H9 (cell line): ENCODE measurements around the gene FLVCR2. TPM values are rescaled to one million over a fixed set of nuclear protein-coding genes. Genes with fewer than 3 reads are reported as not detected.

Experiments used
- DNase-seq: peaks from one replicate; pipeline ENCODE4 v3.0.0-alpha.2; 2017
- H2AFZ ChIP-seq: one replicate; pipeline ENCODE4 v1.6.1; 2013; ENCODE audit warnings: mild to moderate bottlenecking, low read length, control low read depth, moderate library complexity
- H2AK5ac ChIP-seq: 2 replicates; pipeline ENCODE4 v1.6.1; 2013; ENCODE audit warnings: low read length, control low read depth, mixed read lengths; ENCODE audit not compliant: insufficient read length
- H2BK120ac ChIP-seq: one replicate; pipeline ENCODE4 v1.6.1; 2013; ENCODE audit warnings: low read depth, mild to moderate bottlenecking, low read length, control low read depth, inconsistent platforms; ENCODE audit not compliant: poor library complexity, severe bottlenecking
- H2BK12ac ChIP-seq: 2 replicates; pipeline ENCODE4 v1.6.1; 2013; ENCODE audit warnings: low read length, control low read depth, mixed read lengths, low read depth; ENCODE audit not compliant: insufficient read length
- H2BK15ac ChIP-seq: 2 replicates; pipeline ENCODE4 v1.6.1; 2013; ENCODE audit warnings: low read depth, low read length, control low read depth
- H2BK20ac ChIP-seq: one replicate; pipeline ENCODE4 v1.6.1; 2013; ENCODE audit warnings: low read depth, mild to moderate bottlenecking, low read length, control low read depth, inconsistent platforms; ENCODE audit not compliant: poor library complexity, severe bottlenecking
- H2BK5ac ChIP-seq: 2 replicates; pipeline ENCODE4 v1.6.1; 2013; ENCODE audit warnings: low read length, control low read depth, mixed read lengths; ENCODE audit not compliant: insufficient read length
- H3K14ac ChIP-seq: 2 replicates; pipeline ENCODE4 v1.6.1; 2013; ENCODE audit warnings: low read length, control low read depth; ENCODE audit not compliant: insufficient read depth
- H3K18ac ChIP-seq: 2 replicates; pipeline ENCODE4 v1.6.1; 2013; ENCODE audit warnings: low read depth, mild to moderate bottlenecking, mixed read lengths, low read length, control low read depth; ENCODE audit not compliant: insufficient read length
- H3K23ac ChIP-seq: 2 replicates; pipeline ENCODE4 v1.6.1; 2013; ENCODE audit warnings: low read length, control low read depth, mixed read lengths, low read depth; ENCODE audit not compliant: insufficient read length
- H3K23me2 ChIP-seq: 2 replicates; pipeline ENCODE4 v1.6.1; 2013; ENCODE audit warnings: low read depth, mild to moderate bottlenecking, mixed read lengths, low read length, control low read depth; ENCODE audit not compliant: insufficient read length, poor library complexity, severe bottlenecking
- H3K27ac ChIP-seq: 2 replicates; pipeline ENCODE4 v1.5.1; 2013; ENCODE audit warnings: low read length, control low read depth, mixed read lengths, low read depth; ENCODE audit not compliant: insufficient read length
- H3K27me3 ChIP-seq: 2 replicates; pipeline ENCODE4 v1.6.1; 2013; ENCODE audit warnings: low read length, control low read depth, inconsistent platforms; ENCODE audit not compliant: insufficient read depth
- H3K4ac ChIP-seq: 2 replicates; pipeline ENCODE4 v1.6.1; 2013; ENCODE audit warnings: low read depth, mild to moderate bottlenecking, control low read depth, inconsistent platforms, low read length, moderate library complexity
- H3K4me1 ChIP-seq: 2 replicates; pipeline ENCODE4 v1.6.1; 2013; ENCODE audit warnings: low read length, control low read depth, inconsistent platforms; ENCODE audit not compliant: insufficient read depth
- H3K4me2 ChIP-seq: 2 replicates; pipeline ENCODE4 v1.6.1; 2013; ENCODE audit warnings: low read length, control low read depth, mixed read lengths; ENCODE audit not compliant: insufficient read length, insufficient read depth
- H3K56ac ChIP-seq: 2 replicates; pipeline ENCODE4 v1.6.1; 2013; ENCODE audit warnings: low read depth, mild to moderate bottlenecking, mixed read lengths, low read length, control low read depth; ENCODE audit not compliant: insufficient read length
- H3K79me1 ChIP-seq: 2 replicates; pipeline ENCODE4 v1.6.1; 2013; ENCODE audit warnings: low read depth, mild to moderate bottlenecking, moderate library complexity, low read length, control low read depth, inconsistent platforms; ENCODE audit not compliant: insufficient read depth, poor library complexity, severe bottlenecking
- H3K79me2 ChIP-seq: 2 replicates; pipeline ENCODE4 v1.6.1; 2013; ENCODE audit warnings: low read length, control low read depth, inconsistent platforms; ENCODE audit not compliant: insufficient read depth
- H3K9ac ChIP-seq: 2 replicates; pipeline ENCODE4 v1.6.1; 2013; ENCODE audit warnings: low read length, control low read depth, mixed read lengths; ENCODE audit not compliant: insufficient read length; ENCODE audit errors: extremely low read depth
- H3K9me3 ChIP-seq: one replicate; pipeline ENCODE4 v1.6.1; 2013; ENCODE audit warnings: low read depth, low read length, inconsistent platforms; ENCODE audit not compliant: control insufficient read depth
- H3T11ph ChIP-seq: one replicate; pipeline ENCODE4 v1.6.1; 2013; ENCODE audit warnings: mild to moderate bottlenecking, low read length, control low read depth, inconsistent platforms
- H4K20me1 ChIP-seq: one replicate; pipeline ENCODE4 v1.6.1; 2013; ENCODE audit not compliant: control insufficient read depth, insufficient read length, insufficient read depth
- H4K5ac ChIP-seq: 2 replicates; pipeline ENCODE4 v1.6.1; 2013; ENCODE audit warnings: low read depth, mild to moderate bottlenecking, mixed read lengths, low read length, control low read depth; ENCODE audit not compliant: insufficient read length
- H4K8ac ChIP-seq: replicated peaks from 2 replicates; pipeline ENCODE4 v1.6.1; 2013; ENCODE audit warnings: low read length, control low read depth, mixed read lengths, low read depth; ENCODE audit not compliant: insufficient read length
- H4K91ac ChIP-seq: 2 replicates; pipeline ENCODE4 v1.6.1; 2013; ENCODE audit warnings: low read depth, mild to moderate bottlenecking, moderate library complexity, mixed read lengths, low read length, control low read depth; ENCODE audit not compliant: insufficient read length
- H3K27ac Mint-ChIP-seq, 3 experiments: 2 replicates in 2 of 3; 3 replicates in 1 of 3; pipeline ENCODE4 v1.8.0; 2020 to 2021; ENCODE audit warnings: mixed read lengths in 3 of 3, mild to moderate bottlenecking in 1 of 3, moderate library complexity in 1 of 3
- H3K27me3 Mint-ChIP-seq: 2 replicates; pipeline ENCODE4 v1.8.0; 2021; ENCODE audit warnings: low read depth, mild to moderate bottlenecking, moderate library complexity, mixed read lengths
- H3K36me3 Mint-ChIP-seq, 3 experiments: 2 replicates in 2 of 3; 3 replicates in 1 of 3; pipeline ENCODE4 v1.8.0; 2020 to 2021; ENCODE audit warnings: low read depth in 3 of 3, mixed read lengths in 3 of 3; ENCODE audit not compliant: insufficient read depth in 1 of 3
- H3K4me1 Mint-ChIP-seq, 2 experiments: 2 replicates each; pipeline ENCODE4 v1.8.0; 2020; ENCODE audit warnings: mixed read lengths in 2 of 2
- H3K4me3 Mint-ChIP-seq, 2 experiments: 2 replicates in 1 of 2; 3 replicates in 1 of 2; pipeline ENCODE4 v1.8.0; 2020 to 2021; ENCODE audit warnings: mild to moderate bottlenecking in 2 of 2, mixed read lengths in 2 of 2, moderate library complexity in 1 of 2
- H3K9me3 Mint-ChIP-seq, 2 experiments: 2 replicates in 1 of 2; 3 replicates in 1 of 2; pipeline ENCODE4 v1.8.0; 2020; ENCODE audit warnings: mild to moderate bottlenecking in 2 of 2, mixed read lengths in 2 of 2, moderate library complexity in 1 of 2
- CTCF ChIP-seq: fragments of 200-600 bp; sonication (generic); conservative IDR thresholded peaks from 3 replicates; pipeline ENCODE4 v1.8.0; 2021; ENCODE audit warnings: antibody characterized with exemption, mild to moderate bottlenecking
- WGBS: extraction: QIAGEN DNeasy Blood & Tissue Kit; methylation state at CpG from one replicate; pipeline ENCODE4 v1.1.7; 2013; ENCODE audit warnings: missing lambda C conversion rate, low lambda C conversion rate, mixed read lengths; ENCODE audit not compliant: insufficient read length; ENCODE audit errors: extremely low coverage; 5-methylcytosine and 5-hydroxymethylcytosine counted together
- total RNA-seq: library from RNA; stranded (reverse); gene quantifications from 2 replicates; pipeline ENCODE4 v1.2.1, GENCODE V29; 2021

FLVCR2 gene
- total RNA-seq, 1 experiment from 2014 or later, result 7.1 TPM

GRCh38 chr14:75634848-75635247 lies 56.4 kb downstream of the FLVCR2 start:
- no peak overlapping the region for H2BK5ac ChIP-seq
- H3K4ac ChIP-seq, result no peak overlapping the region
- DNase-seq, result no peak
- H4K8ac ChIP-seq, result no peak overlapping the region
- no peak overlapping the region for H3T11ph ChIP-seq
- no peaks in the 10 kb centered on the region for H3K79me2 ChIP-seq
- H2AK5ac ChIP-seq, result no peak overlapping the region
- H2BK12ac ChIP-seq, result no peak overlapping the region
- Mint-ChIP-seq H3K9me3 (no peaks in the 10 kb centered on the region), H3K27ac (peak overlapping the region in 1 of 3 experiments; percentile 43; a peak in 2 of 7 replicates), H3K27me3 (no peaks in the 10 kb centered on the region), H3K4me3 (peak overlapping the region in 1 of 2 experiments; percentile 16; a peak in 1 of 5 replicates), H3K4me1 (peaks cover 46 to 53% of the 10 kb centered on the region in 2 experiments), H3K36me3 (peaks cover 0 to 2% (median 0%) of the 10 kb centered on the region in 3 experiments; a peak in 2 of 7 replicates)
- no peak overlapping the region for H2BK20ac ChIP-seq
- H4K91ac ChIP-seq, result no peak overlapping the region
- no peak overlapping the region for H4K5ac ChIP-seq
- no peak for TF ChIP-seq CTCF
- no peaks in the 10 kb centered on the region for H4K20me1 ChIP-seq
- H2BK120ac ChIP-seq, result no peak overlapping the region
- H3K14ac ChIP-seq, result no peak overlapping the region
- no peak overlapping the region for H3K23ac ChIP-seq
- WGBS, result no CpG with 5 or more reads among the region's 5 CpGs
- H2BK15ac ChIP-seq, result no peak overlapping the region
- no peaks in the 10 kb centered on the region for H3K9me3 ChIP-seq
- H3K56ac ChIP-seq, result no peak overlapping the region
- H3K4me1 ChIP-seq, result peaks cover 13% of the 10 kb centered on the region
- no peak overlapping the region for H3K9ac ChIP-seq
- H3K27ac ChIP-seq, result no peak overlapping the region
- no peaks in the 10 kb centered on the region for H3K79me1 ChIP-seq
- H2AFZ ChIP-seq, result no peak overlapping the region
- no peaks in the 10 kb centered on the region for H3K27me3 ChIP-seq
- H3K4me2 ChIP-seq, result no peak overlapping the region
- no peak overlapping the region for H3K18ac ChIP-seq
- no peaks in the 10 kb centered on the region for H3K23me2 ChIP-seq
